Activated CD8-positive, alpha-beta memory T cell treated with anti-CD3 and anti-CD28 coated beads for 4 hours (primary cell): Measurements from ENCODE around the gene PRR5L.
"Not testable (repeated sequence)": the region's sequence is repeated elsewhere in the genome, so short reads cannot be mapped to it uniquely, and the experiment has no call there.

Experiments
- DNase-seq, 2 donors: peaks; one replicate each; pipeline ENCODE4 v3.0.0-alpha.2; 2020; ENCODE audit warnings: low read depth in 2 of 2

PRR5L gene

DNA sequence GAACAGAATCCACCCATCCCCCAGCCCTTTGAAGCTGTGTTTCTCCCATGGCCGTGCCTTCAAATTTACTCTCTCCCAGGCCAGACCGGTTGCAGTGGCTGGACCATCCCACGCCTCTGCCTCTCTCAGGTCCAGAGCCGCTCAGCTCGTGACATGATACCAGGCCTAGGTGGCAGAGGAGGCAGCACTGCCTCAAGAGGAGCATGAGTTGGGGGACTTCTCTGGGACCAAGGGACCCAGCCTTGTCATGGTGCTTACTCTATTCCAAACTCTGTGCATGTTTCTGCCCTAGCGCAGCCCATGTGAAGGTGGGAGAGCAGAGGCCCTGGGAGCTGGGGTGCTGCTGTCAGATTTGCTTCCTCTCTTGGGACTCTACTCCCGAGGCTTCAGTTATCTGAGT is 163.0 kb downstream of the PRR5L start:
- DNase-seq, result no peak

DNA sequence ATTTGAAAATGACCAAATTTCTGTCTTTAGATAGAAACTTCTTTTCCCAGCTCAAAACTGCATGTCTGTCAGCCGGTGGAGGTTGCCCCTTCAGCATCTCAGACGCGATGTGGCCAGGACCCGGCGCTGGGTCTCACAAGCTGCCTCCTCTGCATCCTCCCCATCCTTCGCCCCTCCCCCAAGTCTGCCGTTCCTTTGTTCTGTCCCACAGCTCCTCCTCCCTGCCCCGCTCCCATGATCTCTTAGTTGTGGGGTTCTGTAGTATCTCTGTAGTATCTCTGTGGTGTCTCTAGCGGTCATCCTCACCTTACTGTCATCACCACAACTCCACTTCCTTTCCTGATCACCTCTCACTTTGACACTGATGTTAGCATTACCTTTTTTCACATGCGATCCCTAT is 164.1 kb downstream of the PRR5L start:
- no peak for DNase-seq

DNA sequence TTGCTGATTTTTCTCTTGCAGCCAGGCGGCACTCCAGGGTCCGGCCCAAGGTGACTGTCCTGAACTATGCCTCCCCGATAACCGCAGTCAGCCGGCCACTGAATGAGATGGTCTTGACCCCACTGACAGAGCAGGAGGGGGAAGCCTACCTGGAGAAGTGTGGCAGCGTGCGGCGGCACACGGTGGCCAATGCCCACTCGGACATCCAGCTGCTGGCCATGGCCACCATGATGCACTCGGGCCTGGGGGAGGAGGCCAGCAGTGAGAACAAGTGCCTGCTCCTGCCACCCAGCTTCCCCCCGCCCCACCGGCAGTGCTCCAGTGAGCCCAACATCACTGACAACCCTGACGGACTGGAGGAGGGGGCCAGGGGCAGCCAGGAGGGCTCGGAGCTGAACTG is 166.2 kb downstream of the PRR5L start:
- DNase-seq, result no peak

DNA sequence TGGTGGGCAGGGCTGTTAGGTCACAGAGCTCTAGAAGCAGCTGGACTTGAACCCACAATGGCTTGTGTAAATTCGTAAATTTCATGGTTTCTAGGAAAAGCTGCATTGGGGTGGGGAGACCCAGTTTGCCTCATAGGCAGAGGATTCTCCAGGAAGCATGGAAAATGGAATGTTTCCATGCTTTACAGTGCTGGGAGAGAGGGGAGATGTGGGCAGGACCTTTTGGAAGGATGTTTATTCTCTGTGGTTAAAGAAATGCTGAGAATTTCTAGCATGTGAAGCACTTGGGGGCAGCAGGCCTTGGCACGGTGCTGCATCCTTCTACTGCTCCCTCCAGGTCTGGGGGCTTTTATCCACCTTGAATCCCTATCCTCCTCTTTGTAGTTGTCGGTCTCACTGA is 167.7 kb downstream of the PRR5L start:
- DNase-seq, result no peak

DNA sequence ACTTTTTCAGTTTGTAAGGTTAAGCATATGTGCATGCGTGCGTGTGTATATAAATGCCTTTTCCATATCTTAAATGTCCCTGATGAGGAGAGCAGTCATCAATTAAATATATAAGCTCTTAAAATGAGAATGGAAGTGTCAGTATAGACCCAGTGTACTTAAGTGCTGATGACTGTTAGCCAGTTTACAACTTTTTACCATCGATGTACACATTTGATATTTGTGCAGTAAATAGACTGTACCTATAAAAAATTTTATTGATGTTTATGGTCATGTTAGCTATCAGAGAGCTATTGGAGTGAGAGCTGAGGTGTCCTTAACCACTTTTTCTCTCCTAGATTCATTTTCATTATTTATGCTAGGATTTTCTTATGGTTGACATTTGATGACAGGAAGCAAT is 168.6 kb downstream of the PRR5L start:
- DNase-seq, result no peak

DNA sequence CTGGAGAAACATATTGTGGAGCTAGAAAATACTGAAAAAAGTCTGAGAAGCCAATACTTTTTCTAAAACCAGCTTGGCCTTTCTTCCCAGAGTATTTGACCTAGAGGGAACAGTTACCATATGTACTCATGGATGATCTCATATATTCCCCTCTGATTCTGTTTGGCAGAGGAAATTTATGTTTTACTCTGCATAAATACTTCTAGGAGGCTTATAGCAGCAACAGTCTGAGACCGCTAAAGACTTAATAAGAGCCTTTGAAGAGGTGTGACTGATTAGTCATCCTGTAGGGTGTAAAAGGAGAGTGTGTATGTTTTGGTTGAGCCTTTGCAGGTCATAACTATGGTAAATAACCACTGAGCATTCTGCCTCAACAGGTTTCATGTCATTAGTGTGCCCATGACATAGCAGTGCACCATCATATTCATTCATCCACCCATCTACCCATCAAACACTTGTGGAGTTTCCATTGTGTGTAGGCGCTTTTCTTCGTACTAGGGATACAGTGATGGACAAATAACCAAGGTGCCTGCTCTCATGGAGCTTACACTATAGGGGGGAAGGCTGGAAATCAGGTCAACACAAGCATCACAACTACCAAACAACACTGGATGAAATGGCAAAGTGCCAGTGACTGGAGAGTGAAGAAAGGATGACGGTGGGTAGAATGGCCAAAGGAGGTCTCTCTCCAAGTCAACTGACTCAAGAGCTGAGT is 169.5 kb downstream of the PRR5L start:
- no peak for DNase-seq

DNA sequence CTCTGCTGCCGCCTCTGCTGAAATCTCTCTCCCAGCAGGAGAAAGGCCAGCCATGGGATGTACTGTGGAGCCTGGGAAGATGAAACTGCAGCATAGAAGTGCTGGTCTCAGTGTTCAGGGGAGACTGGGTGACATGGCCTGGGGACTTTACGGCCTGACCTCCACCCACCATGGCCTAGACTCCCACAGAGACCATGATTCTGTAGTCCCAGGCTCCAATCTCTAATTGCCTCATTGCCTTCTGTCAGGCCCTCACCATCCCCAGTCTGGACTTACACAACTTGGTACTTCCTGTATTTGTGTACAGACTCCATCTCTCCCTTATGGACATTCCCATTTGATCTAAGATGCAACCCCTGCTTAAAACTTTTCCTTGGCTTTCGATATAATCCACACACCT is 170.9 kb downstream of the PRR5L start:
- no peak for DNase-seq

DNA sequence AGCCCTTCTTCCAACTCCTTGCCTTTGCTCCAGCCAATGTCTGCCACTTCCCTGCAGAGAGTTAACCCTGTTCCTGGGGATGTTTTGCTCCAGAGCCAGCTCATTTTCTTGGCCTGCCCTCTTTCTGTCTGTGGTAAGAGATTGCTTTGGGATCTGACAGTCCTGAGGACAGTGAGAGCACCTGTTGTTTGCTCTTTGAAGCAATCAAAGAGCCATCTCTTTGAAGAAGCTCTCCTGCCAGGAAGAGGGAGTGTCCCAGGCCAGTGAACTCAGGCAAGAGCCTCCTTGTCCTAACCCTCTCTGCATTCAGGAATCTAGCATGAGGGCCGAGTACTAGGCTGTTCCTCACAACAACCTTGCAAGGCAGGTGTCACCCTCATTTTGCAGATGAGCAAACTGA is 171.8 kb downstream of the PRR5L start:
- no peak for DNase-seq

DNA sequence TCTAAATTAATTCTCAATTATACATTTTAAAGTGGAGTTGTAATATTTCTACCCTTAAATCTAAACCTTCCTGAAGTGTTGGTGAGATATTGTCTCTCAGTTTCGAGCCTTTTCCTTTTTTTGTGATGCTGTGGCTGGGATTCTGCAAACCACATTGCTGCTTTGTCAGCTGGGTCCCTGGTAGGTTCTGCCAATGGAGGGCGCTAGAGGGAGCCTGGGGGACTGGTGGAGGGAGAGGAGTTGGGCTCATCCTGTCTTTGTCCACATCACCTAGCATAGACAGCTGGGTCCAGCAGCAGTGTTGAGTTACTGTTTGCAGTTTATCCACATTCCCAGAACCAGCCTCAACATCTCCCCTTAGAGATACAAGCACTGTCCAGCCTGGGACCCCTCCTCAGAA is 173.0 kb downstream of the PRR5L start:
- no peak for DNase-seq

DNA sequence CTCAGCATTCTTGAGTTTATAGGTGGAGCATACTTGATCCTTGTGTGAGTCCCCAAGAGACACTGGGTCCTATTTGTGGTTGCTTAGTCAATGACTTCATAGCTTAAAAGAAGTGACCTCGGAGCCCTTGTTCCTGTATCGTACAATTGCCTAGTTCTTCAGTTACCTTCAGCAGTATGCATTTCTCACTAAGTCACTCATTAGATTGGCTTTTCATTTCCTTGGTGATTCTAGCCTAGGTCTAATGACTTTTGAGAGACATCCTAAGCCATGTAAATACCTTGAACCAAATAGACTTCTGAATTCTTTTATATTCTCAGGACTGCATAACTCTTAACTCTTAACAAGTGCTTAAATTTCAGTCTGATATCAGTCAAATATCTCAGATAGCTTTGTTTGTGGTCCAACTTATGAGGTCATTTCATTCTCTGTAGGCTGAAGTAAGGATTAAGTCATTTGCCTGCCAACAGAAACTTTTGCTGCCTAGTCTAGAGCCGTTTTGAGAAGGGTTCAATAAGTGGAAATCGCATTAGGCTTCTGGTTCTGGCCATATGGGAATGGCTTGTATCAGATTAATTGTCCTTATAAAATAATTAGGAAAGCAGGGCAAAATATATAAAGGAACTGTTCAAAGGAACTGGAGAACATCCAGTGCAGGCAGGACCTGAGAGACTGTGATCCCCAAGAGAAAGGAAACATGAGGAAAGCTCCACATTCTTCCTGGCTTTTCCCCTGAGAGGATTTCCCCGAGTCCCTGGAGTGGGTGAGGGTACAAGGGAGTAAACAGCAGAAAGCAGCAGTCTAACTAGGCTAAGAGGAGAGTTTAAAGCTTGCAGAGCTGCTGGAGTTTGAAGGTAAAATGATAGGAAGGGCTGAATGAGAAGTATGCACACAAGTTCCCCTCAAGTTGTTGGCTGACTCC is 174.1 kb downstream of the PRR5L start:
- no peak for DNase-seq

DNA sequence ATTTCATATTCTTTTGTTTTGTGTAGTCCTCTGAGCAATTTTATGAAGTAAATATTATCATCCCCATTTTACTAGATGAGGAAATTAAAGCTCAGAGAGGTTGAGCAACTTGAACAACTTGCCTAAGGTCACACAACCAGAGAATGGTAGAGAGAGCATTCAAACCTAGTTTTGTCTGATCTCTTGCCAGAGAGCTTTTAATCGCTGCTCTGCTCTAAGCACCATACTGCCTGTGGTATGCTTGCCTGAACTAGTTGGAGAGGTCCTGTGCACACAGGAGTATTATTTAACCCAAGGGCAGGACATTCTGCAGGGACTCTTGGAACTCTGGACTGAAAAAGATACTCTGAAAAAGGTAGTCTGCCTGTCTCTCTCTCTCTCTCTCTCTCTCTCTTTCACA is 175.5 kb downstream of the PRR5L start:
- DNase-seq, result no peak

DNA sequence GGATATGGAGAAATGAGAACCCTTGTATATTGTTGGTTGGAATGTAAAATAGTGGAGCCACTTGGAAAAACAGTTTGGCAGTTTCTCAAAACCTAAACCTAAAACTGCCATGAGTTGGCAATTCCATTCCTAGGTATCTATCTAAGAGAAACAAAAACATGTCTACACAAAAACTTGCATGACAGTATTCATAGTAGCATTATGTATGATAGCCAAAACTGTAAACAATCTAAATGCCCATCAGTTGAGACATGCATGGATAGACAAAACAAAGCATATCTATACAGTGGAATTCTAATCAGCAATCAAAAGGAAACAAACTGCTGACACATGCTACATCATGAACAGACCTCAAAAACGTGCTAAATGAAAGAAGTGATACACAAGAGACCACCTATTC is 179.1 kb downstream of the PRR5L start:
- DNase-seq, result no peak

DNA sequence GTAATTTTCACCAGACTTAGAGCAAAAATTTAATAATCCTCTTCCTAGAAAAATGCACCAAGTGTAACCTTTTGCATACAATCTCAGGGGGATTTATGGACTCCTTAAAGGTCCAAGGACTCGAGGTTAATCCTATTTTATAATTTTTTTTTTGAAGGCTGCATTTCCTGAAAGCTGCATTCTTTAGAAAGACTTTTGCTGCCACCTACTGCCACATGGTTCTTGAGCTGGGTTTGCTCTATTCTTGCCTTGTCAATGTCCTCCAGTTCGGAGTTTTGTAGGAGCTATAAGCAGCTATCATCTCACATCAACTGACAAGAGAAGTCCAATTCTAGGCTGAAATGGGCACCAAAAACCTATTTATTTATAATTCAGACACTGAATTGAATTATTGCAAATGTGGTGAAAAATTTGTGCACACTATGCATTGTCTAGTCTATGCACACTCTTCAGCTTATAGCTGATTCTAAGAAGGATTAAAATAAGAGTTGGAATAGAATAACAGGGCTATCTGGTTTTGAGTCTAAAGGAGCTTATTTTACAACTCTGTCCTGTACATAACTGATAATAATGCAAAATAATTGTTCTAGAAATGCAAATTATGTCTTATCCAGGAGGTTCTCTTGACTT is 182.7 kb downstream of the PRR5L start:
- DNase-seq, result no peak

DNA sequence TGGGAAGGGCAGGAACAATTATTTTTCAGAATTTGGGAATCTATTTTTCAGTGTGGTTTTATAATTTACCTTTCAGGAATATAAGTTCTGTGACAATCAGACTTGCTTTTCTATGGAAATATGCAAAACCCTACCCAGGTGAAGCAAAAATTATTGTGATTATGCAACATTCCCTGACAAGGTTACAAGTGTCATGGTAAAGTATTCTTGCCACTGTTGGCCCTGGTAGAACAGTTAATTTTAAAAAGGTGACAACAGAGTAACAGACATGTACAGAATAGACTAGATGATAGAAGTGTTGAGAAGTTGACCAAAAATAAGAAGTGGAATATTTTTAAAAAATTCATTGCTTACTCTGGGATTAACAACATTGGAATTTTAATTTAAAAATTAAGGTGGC is 184.7 kb downstream of the PRR5L start:
- DNase-seq, result no peak

DNA sequence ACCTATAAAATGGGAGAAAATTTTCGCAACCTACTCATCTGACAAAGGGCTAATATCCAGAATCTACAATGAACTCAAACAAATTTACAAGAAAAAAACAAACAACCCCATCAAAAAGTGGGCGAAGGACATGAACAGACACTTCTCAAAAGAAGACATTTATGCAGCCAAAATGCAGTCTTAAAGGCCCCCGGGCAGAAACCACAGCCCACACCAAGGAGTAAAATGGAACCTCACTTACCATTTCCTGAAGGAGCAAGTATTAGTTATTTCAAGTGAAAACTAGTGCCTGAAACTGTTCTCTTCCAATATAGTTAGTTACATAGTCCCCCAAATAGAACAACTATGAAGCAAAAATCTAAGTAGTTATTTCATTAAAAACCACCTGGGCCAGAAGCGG is 187.0 kb downstream of the PRR5L start:
- DNase-seq, result not testable (repeated sequence)

DNA sequence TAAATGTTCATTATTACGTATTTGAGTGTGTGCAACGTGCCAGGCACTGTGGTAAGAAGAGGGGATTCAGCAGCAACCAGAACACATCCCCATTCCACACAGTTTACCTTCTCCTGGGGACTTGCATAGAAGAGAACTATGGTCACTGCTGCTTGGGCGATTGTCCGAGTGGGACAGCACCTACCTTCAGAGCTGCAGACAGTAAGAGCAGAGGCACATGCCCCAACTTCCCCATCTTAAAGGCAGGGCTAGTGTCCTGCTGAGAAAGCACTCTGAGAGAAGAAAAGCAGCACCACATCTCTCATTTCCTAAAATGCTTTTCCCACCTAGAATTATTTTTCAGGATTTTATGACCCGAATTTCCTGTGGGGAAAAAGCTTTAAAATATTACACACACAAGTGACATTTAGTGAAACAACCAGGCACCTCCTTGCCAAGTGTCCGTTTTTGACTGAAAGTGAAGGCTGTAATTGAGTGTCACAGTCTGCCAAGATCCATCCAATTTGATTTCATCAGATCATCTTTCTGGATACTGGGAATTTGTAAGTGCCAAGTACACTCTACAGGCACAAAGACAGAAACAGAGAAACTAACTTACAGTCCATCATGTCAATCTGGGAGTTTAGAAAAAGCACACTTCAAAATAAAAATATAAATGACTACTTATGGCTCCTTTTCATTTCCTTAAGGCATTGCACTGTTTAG is 189.4 kb downstream of the PRR5L start:
- DNase-seq, result no peak

DNA sequence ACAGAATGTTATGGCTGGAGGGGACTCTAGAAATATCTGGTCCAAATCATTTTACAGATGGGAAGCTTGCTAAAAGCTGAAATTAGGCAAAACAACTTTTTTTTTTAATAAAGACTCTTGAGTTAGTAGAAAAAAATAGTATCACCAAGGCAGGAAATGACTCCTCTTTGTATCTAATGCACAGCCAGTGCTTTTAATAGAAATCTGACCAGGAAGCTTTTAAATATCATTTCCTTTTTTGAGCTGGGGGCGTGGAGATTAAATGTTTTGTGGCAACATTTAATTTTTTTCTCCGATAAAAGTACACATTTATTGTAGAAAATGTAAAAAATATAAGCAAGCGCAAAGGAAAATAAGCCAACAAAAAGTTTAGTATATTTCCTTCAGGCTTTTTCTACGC is 191.5 kb downstream of the PRR5L start:
- no peak for DNase-seq

DNA sequence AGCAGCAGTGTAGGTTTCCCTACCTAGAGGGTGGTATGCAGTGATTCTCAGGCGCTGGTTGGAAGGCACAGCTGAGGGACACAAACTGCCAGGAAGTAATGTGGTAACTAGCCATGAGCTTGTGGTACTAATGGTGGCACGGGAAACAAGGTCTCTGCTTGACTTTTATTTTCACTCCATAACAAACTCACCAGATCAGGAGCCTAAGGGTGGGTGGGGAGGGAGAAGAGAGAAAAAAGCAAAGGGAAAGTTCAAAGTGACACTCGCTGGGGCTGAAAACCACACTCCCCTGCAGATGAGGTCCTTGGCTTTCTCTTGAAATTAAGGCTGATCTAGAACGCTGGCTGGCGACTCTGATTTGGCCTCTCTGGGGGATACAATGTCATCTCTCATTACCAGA is 192.0 kb downstream of the PRR5L start:
- DNase-seq, result no peak

DNA sequence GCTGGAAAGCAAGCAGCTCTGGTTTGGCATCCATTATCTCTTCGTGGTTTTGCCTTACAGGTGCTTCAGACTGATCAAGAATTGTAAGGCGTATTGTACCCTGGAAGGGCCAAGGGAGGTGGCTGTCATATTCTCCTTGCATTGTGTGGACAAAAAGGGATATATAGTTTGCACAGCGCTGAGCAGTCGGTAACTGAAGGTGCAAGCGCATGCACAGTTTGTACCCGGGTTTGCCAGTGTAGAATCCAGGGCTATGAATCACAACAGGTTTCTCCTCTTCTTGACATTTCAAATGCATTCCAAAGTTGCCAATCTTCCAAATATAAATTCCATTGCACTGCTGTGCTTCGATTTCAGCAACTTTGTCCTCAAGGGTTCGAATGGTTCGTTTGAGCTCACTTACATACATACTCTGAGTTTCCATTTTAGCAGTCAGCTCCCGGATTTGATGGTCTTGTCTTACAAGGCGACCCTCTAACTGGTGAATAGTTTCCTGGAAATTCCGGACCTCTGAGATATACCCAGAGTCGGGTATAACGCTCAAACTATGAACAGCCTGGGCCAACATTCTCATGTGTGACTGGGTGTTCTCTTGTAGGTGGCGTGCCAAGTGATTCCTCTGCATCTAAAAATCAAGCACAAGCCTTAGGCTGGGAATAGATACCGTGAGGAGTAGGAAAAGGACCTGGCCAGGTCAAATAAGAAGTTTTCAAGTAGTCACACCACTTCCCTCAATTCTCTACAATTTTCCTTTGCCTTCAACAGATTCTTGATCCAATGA is 194.1 kb downstream of the PRR5L start:
- no peak for DNase-seq

DNA sequence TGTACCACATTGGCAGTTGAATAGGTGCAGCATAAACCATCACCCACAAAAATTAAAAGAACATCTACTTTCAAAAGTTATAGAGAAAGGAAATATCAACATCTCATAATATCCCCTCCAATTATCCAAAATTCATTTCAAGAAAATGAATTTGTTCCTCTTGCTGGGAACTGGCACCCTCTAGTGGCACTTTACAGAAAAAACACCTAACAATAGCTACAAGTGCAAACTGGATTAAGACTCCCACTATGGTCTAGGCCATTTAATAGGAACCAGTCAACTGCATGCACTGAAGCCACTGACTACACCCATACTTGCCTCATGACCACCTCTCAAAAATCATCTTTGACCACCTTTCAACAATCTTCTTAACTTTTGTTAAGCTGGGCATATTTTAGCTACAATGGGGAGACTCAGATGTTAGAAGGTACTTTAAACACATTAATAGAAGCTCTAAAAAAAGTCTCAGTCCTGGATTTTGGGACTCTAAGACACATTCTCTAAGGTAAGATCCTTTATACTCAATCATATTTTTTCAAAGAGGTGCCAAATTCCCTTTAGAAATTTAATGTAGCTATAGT is 196.7 kb downstream of the PRR5L start:
- DNase-seq, result no peak

DNA sequence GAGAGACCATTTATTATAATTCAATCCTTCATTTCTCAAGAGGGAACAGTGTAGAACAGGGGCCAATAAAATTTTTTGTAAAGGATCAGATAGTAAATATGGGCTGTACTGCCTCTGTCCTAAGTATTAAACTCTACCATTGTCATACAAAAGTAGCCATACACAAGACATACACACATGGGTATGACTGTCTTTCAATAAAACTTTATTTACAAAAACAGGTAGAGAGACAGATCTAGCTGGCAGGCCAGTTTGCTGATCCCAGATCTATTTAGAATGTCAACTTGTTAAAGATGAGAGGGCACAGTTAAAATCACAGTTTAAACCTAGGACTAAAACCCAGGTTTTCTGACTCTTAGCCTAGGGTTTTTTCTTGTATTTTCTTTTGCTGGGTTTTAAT is 197.2 kb downstream of the PRR5L start:
- DNase-seq, result no peak
